Fibroblast of skin of back (primary cell): Measurements from ENCODE around the gene ALDH1A1.
"Not testable (repeated sequence)": the region's sequence is repeated elsewhere in the genome, so short reads cannot be mapped to it uniquely, and the experiment has no call there.

Experiments
- DNase-seq: peaks from one replicate; pipeline ENCODE4 v3.0.0-alpha.2; 2013

ALDH1A1 gene

DNA sequence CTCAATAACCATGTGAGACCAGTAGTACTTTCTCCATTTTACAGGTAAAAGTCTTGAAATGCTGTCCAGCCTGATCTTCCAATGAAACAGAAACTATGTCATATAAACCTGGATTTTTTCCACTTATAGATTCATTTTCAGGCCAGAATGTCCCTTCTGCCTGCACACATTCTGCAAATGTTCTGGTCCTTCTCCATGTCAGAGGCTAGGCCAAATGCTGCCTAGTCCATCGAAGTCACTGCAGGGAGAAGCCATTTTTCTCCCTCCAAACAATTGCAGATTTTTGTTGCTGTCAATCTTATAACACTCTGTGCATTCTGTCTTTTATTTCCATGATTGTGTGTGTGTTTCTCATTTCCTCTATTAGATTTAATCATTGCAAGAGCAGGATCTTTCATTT is 59.4 kb downstream of the ALDH1A1 start:
- DNase-seq, result no peak

GRCh38 chr9:72891043-72891442 is 61.8 kb downstream of the ALDH1A1 start:
- DNase-seq, result no peak

GRCh38 chr9:72888943-72889342 is 63.9 kb downstream of the ALDH1A1 start:
- DNase-seq, result no peak

- DNase-seq, result no peak
These were observed 64.8 kb downstream of the ALDH1A1 start for GRCh38 chr9:72888067-72888466.

DNA sequence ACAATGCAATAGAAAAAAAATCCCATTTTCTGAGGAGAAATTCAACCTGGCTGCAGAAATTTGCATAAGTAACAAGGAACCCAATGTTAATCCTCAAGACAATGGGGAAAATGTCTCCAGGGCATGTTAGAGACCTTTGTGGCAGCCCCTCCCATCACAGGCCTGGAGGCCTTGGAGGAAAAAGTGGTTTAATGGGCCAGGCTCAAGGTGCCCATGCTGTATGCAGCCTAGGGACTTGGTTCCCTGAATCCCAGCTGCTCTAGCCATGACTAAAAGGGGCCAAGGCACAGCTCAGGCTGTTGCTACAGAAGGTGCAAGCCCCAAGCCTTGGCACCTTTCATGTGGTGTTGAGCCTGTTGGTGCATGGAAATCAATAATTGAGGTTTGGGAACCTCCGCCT is 66.5 kb downstream of the ALDH1A1 start:
- no peak for DNase-seq

DNA sequence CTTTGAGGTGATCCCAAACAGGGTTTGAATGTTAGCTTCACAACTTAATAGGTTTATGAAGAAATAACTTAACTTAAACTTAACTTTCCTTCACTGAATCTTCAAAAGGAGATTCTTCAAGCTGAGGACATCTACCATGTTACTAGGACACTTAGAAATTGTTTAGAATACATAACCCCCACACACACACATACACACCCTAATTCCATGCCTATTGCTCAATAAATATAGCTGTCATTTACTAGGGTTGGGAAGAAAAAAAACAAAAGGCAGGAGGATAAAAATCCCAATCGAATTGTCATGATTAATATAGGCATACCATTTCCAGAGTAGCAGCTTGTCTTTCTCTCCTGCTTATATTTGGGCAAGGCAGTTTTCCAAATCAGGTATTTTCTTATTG is 68.3 kb downstream of the ALDH1A1 start:
- no peak for DNase-seq

DNA sequence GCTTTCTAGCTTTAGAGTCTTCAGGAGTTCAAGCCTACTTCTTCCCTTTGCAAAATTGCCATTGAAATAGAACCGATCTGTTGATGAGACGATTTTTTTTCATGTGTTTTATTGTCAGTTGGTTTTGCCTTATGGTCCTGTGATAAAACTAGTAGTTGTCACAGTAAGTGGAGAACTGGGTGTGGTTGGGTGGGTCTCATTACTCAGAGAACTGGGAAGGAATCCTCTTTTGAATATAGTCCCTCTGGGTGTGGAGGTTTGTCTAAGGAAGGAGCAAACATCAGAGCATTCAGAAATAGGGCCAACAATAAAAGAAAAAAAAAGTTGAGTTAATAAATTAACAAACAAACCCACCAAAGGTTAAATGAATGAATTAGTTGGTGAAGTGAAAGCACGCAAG is 69.0 kb downstream of the ALDH1A1 start:
- no peak for DNase-seq

- no peak for DNase-seq
These were observed 70.6 kb downstream of the ALDH1A1 start for GRCh38 chr9:72882117-72882775.

GRCh38 chr9:72880821-72881220 is 72.0 kb downstream of the ALDH1A1 start:
- no peak for DNase-seq

GRCh38 chr9:72875221-72875620 is 77.6 kb downstream of the ALDH1A1 start:
- DNase-seq, result no peak

DNA sequence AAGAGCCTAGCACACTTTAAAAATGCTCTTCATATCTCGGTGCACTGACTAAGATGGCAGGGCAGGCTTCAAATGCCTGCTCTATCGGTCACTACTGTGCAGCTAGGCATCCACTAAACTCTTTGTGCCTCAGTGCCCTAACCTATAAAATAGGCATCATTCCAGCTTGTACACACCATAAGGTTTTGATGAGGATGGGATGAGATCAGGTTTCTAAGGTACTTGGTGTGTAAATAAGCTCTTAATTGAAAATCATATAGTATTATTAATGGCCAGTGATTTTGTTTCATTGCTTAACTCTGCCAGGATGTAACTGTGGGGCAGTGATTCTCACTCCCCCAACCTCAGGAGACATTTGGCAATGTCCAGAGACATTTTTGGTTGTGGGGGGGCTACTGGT is 78.5 kb downstream of the ALDH1A1 start:
- DNase-seq, result no peak

DNA sequence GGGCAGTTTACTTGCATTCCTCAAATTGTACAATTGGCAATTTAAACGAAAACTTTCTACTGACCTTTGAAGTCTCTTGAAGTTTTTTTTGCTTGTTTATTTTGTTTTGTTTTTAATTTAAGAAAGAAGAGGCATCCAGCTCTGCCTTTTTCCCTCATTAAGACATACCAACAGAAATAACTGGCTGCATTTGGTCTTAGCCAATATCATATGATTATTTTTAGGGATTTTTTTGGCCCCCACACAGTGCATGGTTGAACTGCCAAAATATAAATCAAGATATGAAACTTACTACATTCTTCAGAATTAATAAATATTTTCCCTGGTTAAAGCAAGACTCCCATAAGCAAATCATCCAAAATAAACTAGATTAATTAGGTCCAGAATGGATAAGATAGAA is 79.4 kb downstream of the ALDH1A1 start:
- DNase-seq, result no peak

DNA sequence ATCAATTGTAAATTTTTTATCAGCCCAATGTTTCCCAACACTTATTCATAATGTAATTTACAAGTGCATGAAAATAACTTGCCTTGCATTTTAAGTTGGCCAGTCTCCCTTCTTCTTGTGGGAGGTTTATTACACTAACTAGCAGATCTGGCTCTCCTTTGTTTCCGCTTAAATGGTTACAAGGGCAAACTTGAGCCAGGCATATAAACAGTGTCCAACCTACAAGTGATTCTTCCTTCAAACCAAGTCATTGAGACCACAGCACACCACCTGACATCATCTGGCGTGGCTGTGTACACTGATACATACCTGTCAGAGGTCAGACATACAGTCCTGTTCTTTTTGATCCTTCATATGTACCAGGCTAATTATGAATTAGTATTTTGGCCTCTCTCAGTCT is 80.1 kb downstream of the ALDH1A1 start:
- no peak for DNase-seq

- peak; percentile 25 for DNase-seq
These were observed 81.2 kb downstream of the ALDH1A1 start for GRCh38 chr9:72871685-72872084.

- peak; percentile 25 for DNase-seq
These were observed 88.5 kb downstream of the ALDH1A1 start for GRCh38 chr9:72864327-72864726.

DNA sequence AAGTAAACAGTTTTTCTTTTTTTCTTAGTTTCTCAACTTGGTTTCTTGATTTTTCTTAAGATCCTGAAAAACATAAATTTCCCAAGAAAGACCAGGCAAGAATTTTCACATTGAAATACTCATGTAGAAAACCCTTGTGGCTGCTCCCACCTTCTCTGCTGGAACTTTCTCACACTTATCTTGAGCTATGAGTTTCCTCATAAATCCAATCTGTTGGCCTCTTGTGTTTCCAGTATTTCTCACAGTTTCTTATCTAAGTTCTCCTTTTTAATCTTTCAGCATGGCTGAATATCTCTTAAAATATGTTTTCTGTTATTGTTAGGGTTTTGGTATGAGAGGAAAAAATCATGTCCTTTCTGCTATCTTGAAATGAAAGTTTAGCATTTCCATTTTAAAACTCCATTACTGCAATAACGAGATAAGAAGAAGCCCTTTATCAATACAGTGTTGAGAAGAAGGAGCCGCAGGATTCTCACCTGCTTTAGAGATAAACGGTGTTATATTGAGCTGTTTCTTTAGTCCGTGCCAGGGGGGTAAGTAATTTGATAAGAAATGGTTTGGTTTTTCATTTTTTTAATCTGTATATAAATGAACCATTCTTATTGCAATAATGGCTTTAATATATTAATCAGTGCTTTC is 89.3 kb downstream of the ALDH1A1 start:
- no peak for DNase-seq

DNA sequence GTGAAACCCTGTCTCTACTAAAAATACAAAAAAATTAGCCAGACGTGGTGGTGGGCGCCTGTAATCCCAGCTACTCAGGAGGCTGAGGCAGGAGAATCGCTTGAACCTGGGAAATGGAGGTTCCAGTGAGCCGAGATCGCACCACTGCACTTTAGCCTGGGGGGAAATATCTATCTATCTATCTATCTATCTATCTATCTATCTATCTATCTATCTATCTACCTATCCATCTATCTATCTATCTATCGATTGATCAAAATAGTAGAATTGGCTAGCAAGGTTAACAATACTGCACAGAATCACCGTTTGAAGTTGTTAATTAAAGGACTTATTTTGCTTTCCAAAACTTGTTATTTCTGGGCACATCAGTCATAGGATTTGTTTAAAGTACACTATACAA is 90.1 kb downstream of the ALDH1A1 start:
- DNase-seq, result not testable (repeated sequence)

DNA sequence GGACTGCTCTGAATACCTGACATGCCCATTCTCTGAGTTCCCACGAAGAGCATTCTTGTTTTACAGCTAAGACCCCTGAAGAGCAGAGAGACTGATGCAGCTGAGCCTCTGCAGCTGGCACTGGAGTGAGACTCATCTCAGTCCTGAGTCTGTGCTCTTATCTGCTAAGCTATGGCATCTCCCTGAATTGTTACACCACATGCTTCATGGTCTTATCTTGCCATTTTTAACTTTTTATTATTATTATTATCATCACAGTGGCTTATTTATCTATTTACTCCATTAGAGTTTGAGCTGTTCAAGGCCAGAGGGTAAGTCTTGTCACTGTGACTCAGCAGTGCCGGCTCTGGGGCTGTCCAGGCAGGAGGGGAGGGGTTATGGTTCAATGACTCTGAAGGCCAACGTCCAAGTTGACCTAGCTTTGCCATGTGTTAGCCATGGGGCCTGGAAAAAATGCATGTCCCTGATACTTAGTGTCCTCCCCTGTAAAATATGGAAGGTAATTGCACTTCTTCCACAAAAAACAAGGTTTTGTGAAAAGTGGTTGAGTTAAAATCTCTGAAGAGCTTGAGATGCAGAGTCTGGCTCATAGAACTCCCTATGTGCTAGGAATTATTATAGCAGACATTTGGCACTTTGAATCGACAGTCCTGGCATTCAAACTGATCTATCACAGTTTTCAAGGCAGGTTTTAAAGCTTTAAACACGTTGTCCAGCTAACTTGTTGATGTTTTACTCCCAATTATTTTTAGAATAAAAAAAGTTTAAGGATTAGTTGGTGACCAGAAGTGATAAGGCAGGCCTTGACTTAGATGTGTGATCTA is 94.6 kb downstream of the ALDH1A1 start:
- peak; percentile 20 for DNase-seq

GRCh38 chr9:72857624-72857996 is 95.2 kb downstream of the ALDH1A1 start:
- no peak for DNase-seq

DNA sequence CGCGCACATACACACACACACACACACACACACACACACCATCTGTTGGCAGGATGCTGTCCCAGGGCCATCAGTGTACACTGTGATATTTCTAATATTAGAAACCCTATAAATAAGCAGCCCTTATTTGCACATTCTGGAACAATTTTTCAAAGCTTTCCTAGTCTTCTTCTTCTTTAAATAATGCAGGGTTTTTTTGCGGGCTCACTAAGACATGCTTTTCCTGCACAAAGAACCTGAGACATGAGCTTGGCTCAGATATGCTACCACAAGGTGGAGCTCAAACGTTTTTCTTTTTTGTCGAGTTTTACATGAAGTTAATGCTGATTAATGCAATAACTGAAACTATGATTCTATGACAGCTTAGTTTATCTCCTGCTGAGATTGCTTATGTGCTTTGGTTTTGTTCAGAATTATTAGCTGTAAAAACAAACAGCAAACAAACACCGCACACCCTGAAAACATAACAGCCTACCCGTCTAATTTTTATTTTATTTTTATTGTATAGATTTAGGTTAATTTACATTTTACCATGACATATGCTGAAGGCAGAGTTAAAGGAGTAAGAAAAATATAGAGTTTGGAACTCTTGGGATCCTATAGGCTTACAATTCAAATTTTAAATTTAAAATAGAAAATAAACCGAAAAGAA is 95.8 kb downstream of the ALDH1A1 start:
- DNase-seq, result peak; percentile 70

GRCh38 chr9:72855890-72856523 is 96.8 kb downstream of the ALDH1A1 start:
- DNase-seq, result no peak

- no peak for DNase-seq
These were observed 97.5 kb downstream of the ALDH1A1 start for GRCh38 chr9:72855321-72855720.
